Mesenchymal stem cell (in vitro differentiated cells and primary cell): ENCODE results near the gene ZNF385C.

Experiments
- DNase-seq: peaks from one replicate; pipeline ENCODE4 v3.0.0-alpha.2; 2013
- H2AFZ ChIP-seq: one replicate; pipeline ENCODE4 v1.6.1; 2013; ENCODE audit warnings: low read depth, mild to moderate bottlenecking, control low read depth, inconsistent platforms, low read length, moderate library complexity
- H2AK5ac ChIP-seq: 2 replicates; pipeline ENCODE4 v1.6.1; 2013; ENCODE audit warnings: low read length, moderate library complexity, mild to moderate bottlenecking, inconsistent platforms; ENCODE audit not compliant: severe bottlenecking
- H2BK120ac ChIP-seq: one replicate; pipeline ENCODE4 v1.6.1; 2013; ENCODE audit warnings: low read depth, mild to moderate bottlenecking, inconsistent platforms, low read length, moderate library complexity
- H2BK12ac ChIP-seq, 2 experiments: one replicate each; pipeline ENCODE4 v1.6.1; 2013; ENCODE audit warnings: inconsistent platforms in 2 of 2, low read length in 2 of 2, mild to moderate bottlenecking in 2 of 2, moderate library complexity in 2 of 2, control low read depth in 1 of 2
- H2BK15ac ChIP-seq: one replicate; pipeline ENCODE4 v1.6.1; 2013; ENCODE audit warnings: mild to moderate bottlenecking, low read depth, inconsistent platforms; ENCODE audit not compliant: poor library complexity, severe bottlenecking
- H2BK5ac ChIP-seq: 2 replicates; pipeline ENCODE4 v1.6.1; 2013; ENCODE audit warnings: low read depth, mild to moderate bottlenecking, low read length, control low read depth, inconsistent platforms; ENCODE audit not compliant: poor library complexity, severe bottlenecking
- H3K14ac ChIP-seq, 2 experiments: one replicate each; pipeline ENCODE4 v1.6.1; 2013; ENCODE audit warnings: inconsistent platforms in 2 of 2, low read length in 2 of 2, control low read depth in 1 of 2, mild to moderate bottlenecking in 1 of 2, moderate library complexity in 1 of 2
- H3K18ac ChIP-seq, 2 experiments: one replicate each; pipeline ENCODE4 v1.6.1; 2013; ENCODE audit warnings: inconsistent platforms in 2 of 2, low read length in 2 of 2, control low read depth in 1 of 2, low read depth in 1 of 2, mild to moderate bottlenecking in 1 of 2
- H3K23ac ChIP-seq, 2 experiments: one replicate each; pipeline ENCODE4 v1.6.1; 2013; ENCODE audit warnings: inconsistent platforms in 2 of 2, low read length in 2 of 2, mild to moderate bottlenecking in 2 of 2, moderate library complexity in 2 of 2, control low read depth in 1 of 2
- H3K27ac ChIP-seq: 2 replicates; pipeline ENCODE4 v1.5.1; 2013; ENCODE audit warnings: mild to moderate bottlenecking, moderate library complexity, low read length, control low read depth, inconsistent platforms; ENCODE audit not compliant: poor library complexity, severe bottlenecking
- H3K27me3 ChIP-seq, 2 experiments: 2 replicates each; pipeline versions ENCODE4 v1.6.1 to v1.7.0; 2013; ENCODE audit warnings: low read length in 2 of 2, mild to moderate bottlenecking in 2 of 2, moderate library complexity in 2 of 2, control low read depth in 1 of 2, inconsistent platforms in 1 of 2; ENCODE audit not compliant: control insufficient read depth in 1 of 2, insufficient read depth in 1 of 2
- H3K36me3 ChIP-seq, 2 experiments: 2 replicates each; pipeline versions ENCODE4 v1.6.1 to v1.7.0; 2013; ENCODE audit warnings: low read length in 2 of 2, control low read depth in 1 of 2, inconsistent platforms in 1 of 2, low read depth in 1 of 2, mild to moderate bottlenecking in 1 of 2; ENCODE audit not compliant: insufficient read depth in 2 of 2, control insufficient read depth in 1 of 2
- H3K4ac ChIP-seq, 2 experiments: one replicate each; pipeline ENCODE4 v1.6.1; 2013; ENCODE audit warnings: inconsistent platforms in 2 of 2, low read length in 2 of 2, mild to moderate bottlenecking in 2 of 2, moderate library complexity in 2 of 2, control low read depth in 1 of 2, low read depth in 1 of 2
- H3K4me1 ChIP-seq: 2 replicates; pipeline ENCODE4 v1.6.1; 2013; ENCODE audit warnings: low read depth, low read length, control low read depth; ENCODE audit not compliant: control insufficient read depth, insufficient read depth
- H3K4me2 ChIP-seq: 2 replicates; pipeline ENCODE4 v1.6.1; 2013; ENCODE audit warnings: low read length, mild to moderate bottlenecking, inconsistent platforms; ENCODE audit not compliant: poor library complexity, severe bottlenecking
- H3K4me3 ChIP-seq, 2 experiments: 2 replicates each; pipeline versions ENCODE4 v1.5.1 to v1.7.0; 2013; ENCODE audit warnings: low read length in 2 of 2, mild to moderate bottlenecking in 2 of 2, control low read depth in 1 of 2, low read depth in 1 of 2; ENCODE audit not compliant: insufficient read depth in 1 of 2
- H3K79me1 ChIP-seq: replicated peaks from 2 replicates; pipeline ENCODE4 v1.6.1; 2013; ENCODE audit warnings: mild to moderate bottlenecking, control low read depth, low read length, inconsistent platforms; ENCODE audit not compliant: poor library complexity, severe bottlenecking
- H3K9ac ChIP-seq: 2 replicates; pipeline ENCODE4 v1.7.0; 2013; ENCODE audit warnings: mild to moderate bottlenecking, low read length, moderate library complexity
- H3K9me3 ChIP-seq: 2 replicates; pipeline ENCODE4 v1.7.0; 2013; ENCODE audit warnings: mild to moderate bottlenecking, low read length; ENCODE audit not compliant: control insufficient read depth
- H4K8ac ChIP-seq: one replicate; pipeline ENCODE4 v1.6.1; 2013; ENCODE audit warnings: inconsistent platforms, mild to moderate bottlenecking, low read length, moderate library complexity
- H4K91ac ChIP-seq: one replicate; pipeline ENCODE4 v1.6.1; 2013; ENCODE audit warnings: mild to moderate bottlenecking, low read length, inconsistent platforms
- WGBS: methylation state at CpG from one replicate; pipeline ENCODE4 v1.1.7; 2013; ENCODE audit warnings: mixed read lengths; 5-methylcytosine and 5-hydroxymethylcytosine counted together

The ZNF385C gene

GRCh38 chr17:42129109-42129837 lies 31.0 kb upstream of the ZNF385C start:
- 94% methylated on average over 8 of the region's 8 CpGs for WGBS
- no peak overlapping the region for H2BK15ac ChIP-seq
- H4K91ac ChIP-seq, result no peak overlapping the region
- no peaks in the 10 kb centered on the region for H3K27me3 ChIP-seq
- H2BK12ac ChIP-seq, result no peak overlapping the region
- no peak overlapping the region for H3K4me3 ChIP-seq
- no peak overlapping the region for H2AK5ac ChIP-seq
- H3K9me3 ChIP-seq, result no peaks in the 10 kb centered on the region
- no peak overlapping the region for H4K8ac ChIP-seq
- H2BK5ac ChIP-seq, result no peak overlapping the region
- no peak overlapping the region for H3K27ac ChIP-seq
- H3K4me2 ChIP-seq, result no peak overlapping the region
- no peak overlapping the region for H3K4ac ChIP-seq
- no peak overlapping the region for H3K23ac ChIP-seq
- H3K9ac ChIP-seq, result no peak overlapping the region
- peaks cover 18% of the 10 kb centered on the region for H3K4me1 ChIP-seq
- DNase-seq, result no peak
- H3K36me3 ChIP-seq, result peaks cover 56 to 67% of the 10 kb centered on the region in 2 experiments
- H3K79me1 ChIP-seq, result peaks cover 30% of the 10 kb centered on the region
- no peak overlapping the region for H2BK120ac ChIP-seq
- no peak overlapping the region for H2AFZ ChIP-seq
- H3K18ac ChIP-seq, result no peak overlapping the region
- H3K14ac ChIP-seq, result no peak overlapping the region

- WGBS, result 85% methylated on average over 6 of the region's 6 CpGs
- Histone ChIP-seq H2BK15ac (no peak overlapping the region), H4K91ac (no peak overlapping the region), H3K4me3 (no peak overlapping the region), H3K9me3 (no peaks in the 10 kb centered on the region), H3K79me1 (peaks cover 30% of the 10 kb centered on the region), H4K8ac (no peak overlapping the region), H2AK5ac (no peak overlapping the region), H3K18ac (no peak overlapping the region), H2BK5ac (no peak overlapping the region), H3K4me1 (peaks cover 4% of the 10 kb centered on the region), H3K36me3 (peaks cover 64 to 67% of the 10 kb centered on the region in 2 experiments), H3K9ac (no peak overlapping the region), H2BK12ac (no peak overlapping the region), H3K14ac (no peak overlapping the region), H3K4ac (no peak overlapping the region), H3K27ac (no peak overlapping the region), H3K27me3 (no peaks in the 10 kb centered on the region), H3K4me2 (no peak overlapping the region), H2AFZ (no peak overlapping the region), H3K23ac (no peak overlapping the region), H2BK120ac (no peak overlapping the region)
- DNase-seq, result no peak
Observed at GRCh38 chr17:42127414-42127813, 29.1 kb upstream of the ZNF385C start.

GRCh38 chr17:42126836-42127235 lies 28.6 kb upstream of the ZNF385C start:
- Histone ChIP-seq H2AFZ (no peak overlapping the region), H2BK12ac (no peak overlapping the region)
- WGBS, result 100% methylated on average over 3 of the region's 3 CpGs

GRCh38 chr17:42125565-42125964 lies 27.3 kb upstream of the ZNF385C start:
- Histone ChIP-seq H3K27me3 (no peaks in the 10 kb centered on the region), H3K9ac (no peak overlapping the region), H3K27ac (no peak overlapping the region), H3K4me1 (peaks cover 4% of the 10 kb centered on the region), H3K23ac (no peak overlapping the region), H2BK5ac (no peak overlapping the region), H3K9me3 (no peaks in the 10 kb centered on the region), H3K14ac (no peak overlapping the region), H3K18ac (no peak overlapping the region), H2AFZ (no peak overlapping the region), H2BK12ac (no peak overlapping the region), H2BK120ac (no peak overlapping the region), H3K79me1 (peaks cover 29% of the 10 kb centered on the region), H4K91ac (no peak overlapping the region), H3K36me3 (peaks cover 60 to 71% of the 10 kb centered on the region in 2 experiments), H3K4ac (no peak overlapping the region), H2BK15ac (no peak overlapping the region), H3K4me2 (no peak overlapping the region), H3K4me3 (no peak overlapping the region), H2AK5ac (no peak overlapping the region), H4K8ac (no peak overlapping the region)
- 93% methylated on average over 12 of the region's 12 CpGs for WGBS
- no peak for DNase-seq

More at GRCh38 chr17:42126836-42127235, 28.6 kb upstream of the ZNF385C start:
- peaks cover 2% of the 10 kb centered on the region for H3K4me1 ChIP-seq
- no peak overlapping the region for H2BK15ac ChIP-seq
- no peak overlapping the region for H2BK5ac ChIP-seq
- no peaks in the 10 kb centered on the region for H3K9me3 ChIP-seq
- H3K14ac ChIP-seq, result no peak overlapping the region
- H2BK120ac ChIP-seq, result no peak overlapping the region
- H4K8ac ChIP-seq, result no peak overlapping the region
- H3K18ac ChIP-seq, result no peak overlapping the region
- DNase-seq, result no peak
- H3K4me2 ChIP-seq, result no peak overlapping the region
- H3K79me1 ChIP-seq, result peaks cover 30% of the 10 kb centered on the region
- H3K4me3 ChIP-seq, result no peak overlapping the region
- H4K91ac ChIP-seq, result no peak overlapping the region
- H2AK5ac ChIP-seq, result no peak overlapping the region
- no peaks in the 10 kb centered on the region for H3K27me3 ChIP-seq
- H3K4ac ChIP-seq, result no peak overlapping the region
- H3K23ac ChIP-seq, result no peak overlapping the region
- no peak overlapping the region for H3K27ac ChIP-seq
- peaks cover 64 to 71% of the 10 kb centered on the region in 2 experiments for H3K36me3 ChIP-seq
- H3K9ac ChIP-seq, result no peak overlapping the region
